A549 (cell line): ENCODE results near the gene TBX18. TPM values are rescaled to one million over a fixed set of nuclear protein-coding genes. Genes with fewer than 3 reads are reported as not detected.

Experiments
- ATAC-seq, 2 experiments: fragments of 200-7000 bp in 1 of 2; fragments of >200 bp in 1 of 2; cut with Nextera tagmentation in 1 of 2; cut with Tn5 transposase in 1 of 2; 3 replicates each; pipeline versions ENCODE4 v1.8.0 to v1.9.1; 2018 to 2020; ENCODE audit warnings: mild to moderate bottlenecking in 1 of 2, moderate library complexity in 1 of 2
- CTCF ChIA-PET: fragments of 300-600 bp; sonication (Branson Sonifier 250); formaldehyde crosslinking; extraction: SDS; loops from one replicate; lab custom pipeline; 2021; ENCODE audit warnings: antibody characterized with exemption, inconsistent platforms; lab: Yijun Ruan, JAX
- POLR2A ChIA-PET: fragments of 350-600 bp; formaldehyde crosslinking; extraction: SDS; loops from one replicate; lab custom pipeline; 2021; ENCODE audit warnings: antibody characterized with exemption, inconsistent platforms; lab: Yijun Ruan, JAX
- DNase-seq, 2 experiments: peaks; one replicate each; pipeline versions ENCODE4 v3.0.0 to v3.0.0-alpha.2; 2011 to 2016; ENCODE audit warnings: low read depth in 1 of 2, low spot score in 1 of 2
- FAIRE-seq: peaks from 2 replicates; lab custom pipeline; 2011; peaks lifted over from hg19 to GRCh38; lab: Jason Lieb, UNC
- H3K27ac ChIP-seq, 2 experiments: fragments of >200 bp; sonication (Bioruptor Twin); formaldehyde crosslinking; 3 replicates each; pipeline ENCODE4 v1.5.1; 2016 to 2017
- H3K4me1 ChIP-seq: fragments of >200 bp; sonication (Bioruptor Twin); formaldehyde crosslinking; 3 replicates; pipeline ENCODE4 v1.6.1; 2016
- H3K4me2 ChIP-seq: fragments of >200 bp; sonication (Bioruptor Twin); formaldehyde crosslinking; 3 replicates; pipeline ENCODE4 v1.6.1; 2016
- H3K4me3 ChIP-seq: fragments of >200 bp; sonication (Bioruptor Twin); formaldehyde crosslinking; 3 replicates; pipeline ENCODE4 v1.5.1; 2016
- H3K9me3 ChIP-seq: fragments of >200 bp; sonication (Bioruptor Twin); formaldehyde crosslinking; 3 replicates; pipeline ENCODE4 v1.6.1; 2016
- BCL3 ChIP-seq: fragments of >200 bp; sonication (Bioruptor Twin); formaldehyde crosslinking; IDR thresholded peaks from 3 replicates; pipeline ENCODE4 v1.6.1; 2016
- BHLHE40 ChIP-seq: IDR thresholded peaks from 2 replicates; pipeline ENCODE4 v1.6.1; 2012; ENCODE audit warnings: low read depth, low read length, inconsistent platforms
- CBX8 ChIP-seq: fragments of 200-600 bp; sonication (generic); IDR thresholded peaks from 2 replicates; pipeline ENCODE4 v1.6.1; 2016
- FOSL2 ChIP-seq, 2 experiments: fragments of 450-650 bp in 1 of 2; fragments of >200 bp in 1 of 2; sonication (Bioruptor Twin) in 1 of 2; formaldehyde crosslinking; IDR thresholded peaks; 2 replicates each; pipeline versions ENCODE4 v1.5.0 to v1.6.1; 2016 to 2020; ENCODE audit warnings: mild to moderate bottlenecking in 1 of 2, moderate library complexity in 1 of 2
- MAX ChIP-seq: IDR thresholded peaks from 2 replicates; pipeline ENCODE4 v1.6.1; 2012
- MAZ ChIP-seq: fragments of 150-350 bp; IDR thresholded peaks from 2 replicates; pipeline ENCODE4 v1.6.1; 2014; ENCODE audit warnings: antibody characterized with exemption, low read depth, low read length, borderline replicate concordance
- NFE2L2 ChIP-seq: fragments of 150-350 bp; conservative IDR thresholded peaks from 2 replicates; pipeline ENCODE4 v1.6.1; 2014; ENCODE audit warnings: low read length
- NPAS2 ChIP-seq: fragments of 250-450 bp; sonication (Bioruptor Pico); IDR thresholded peaks from 2 replicates; pipeline ENCODE4 v1.8.0; 2022; ENCODE audit warnings: mild to moderate bottlenecking, moderate library complexity, borderline replicate concordance
- NR3C1 ChIP-seq: fragments of >200 bp; sonication (Bioruptor Twin); formaldehyde crosslinking; IDR thresholded peaks from 3 replicates; pipeline ENCODE4 v1.6.1; 2017
- PHF8 ChIP-seq: fragments of 200-600 bp; sonication (generic); IDR thresholded peaks from 2 replicates; pipeline ENCODE4 v1.6.1; 2016; ENCODE audit warnings: low read depth, mild to moderate bottlenecking, antibody characterized with exemption, moderate library complexity, borderline replicate concordance
- POLR2A ChIP-seq: IDR thresholded peaks from 2 replicates; pipeline ENCODE4 v1.6.1; 2012; ENCODE audit warnings: mild to moderate bottlenecking, low read length
- ZC3H11A ChIP-seq: fragments of 450-650 bp; IDR thresholded peaks from 2 replicates; pipeline ENCODE4 v1.6.1; 2014; ENCODE audit warnings: antibody characterized with exemption, mild to moderate bottlenecking
- WGBS: methylation state at CpG from one replicate; pipeline ENCODE4 v1.1.6; 2017; ENCODE audit errors: missing lambda C conversion rate; 5-methylcytosine and 5-hydroxymethylcytosine counted together
- polyA plus RNA-seq, 4 experiments: library from polyadenylated mRNA; depleted of rRNA in 3 of 4; stranded (reverse); fragments of >200 nt; fragmentation: RNase III in 1 of 4; extraction: RNeasy Plus Mini Kit Qiagen cat#74134 plus additional on column Dnase treatment in 1 of 4; gene quantifications; 2 replicates in 3 of 4; 3 replicates in 1 of 4; pipeline ENCODE4 v1.2.3, GENCODE V29; 2011 to 2017
- TF ChIP-seq, protein P1 (sequence below): fragments of >200 bp; sonication (Bioruptor Twin); formaldehyde crosslinking; IDR thresholded peaks from 3 replicates; pipeline ENCODE4 v1.5.1; 2016

Gene TBX18
- polyA plus RNA-seq, 2 of the 4 experiments (the other 2 are of a cell fraction): 20.8 to 67.4 TPM

GRCh38 chr6:84768442-84769174 lies 4.2 kb upstream of the TBX18 start (continued):
- TF ChIP-seq FOSL2 (IDR thresholded peaks at IDR 0.05): no peak
- TF ChIP-seq FOSL2 (CRISPR knock-in tag; IDR thresholded peaks at IDR 0.05): peak; percentile 43; the same call in 1 of the 2 replicates

- TF ChIP-seq, protein P1, sequence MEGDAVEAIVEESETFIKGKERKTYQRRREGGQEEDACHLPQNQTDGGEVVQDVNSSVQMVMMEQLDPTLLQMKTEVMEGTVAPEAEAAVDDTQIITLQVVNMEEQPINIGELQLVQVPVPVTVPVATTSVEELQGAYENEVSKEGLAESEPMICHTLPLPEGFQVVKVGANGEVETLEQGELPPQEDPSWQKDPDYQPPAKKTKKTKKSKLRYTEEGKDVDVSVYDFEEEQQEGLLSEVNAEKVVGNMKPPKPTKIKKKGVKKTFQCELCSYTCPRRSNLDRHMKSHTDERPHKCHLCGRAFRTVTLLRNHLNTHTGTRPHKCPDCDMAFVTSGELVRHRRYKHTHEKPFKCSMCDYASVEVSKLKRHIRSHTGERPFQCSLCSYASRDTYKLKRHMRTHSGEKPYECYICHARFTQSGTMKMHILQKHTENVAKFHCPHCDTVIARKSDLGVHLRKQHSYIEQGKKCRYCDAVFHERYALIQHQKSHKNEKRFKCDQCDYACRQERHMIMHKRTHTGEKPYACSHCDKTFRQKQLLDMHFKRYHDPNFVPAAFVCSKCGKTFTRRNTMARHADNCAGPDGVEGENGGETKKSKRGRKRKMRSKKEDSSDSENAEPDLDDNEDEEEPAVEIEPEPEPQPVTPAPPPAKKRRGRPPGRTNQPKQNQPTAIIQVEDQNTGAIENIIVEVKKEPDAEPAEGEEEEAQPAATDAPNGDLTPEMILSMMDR: no peak
- TF ChIP-seq POLR2A: no peak
- no peak for TF ChIP-seq CBX8
- H3K4me1 ChIP-seq: peaks cover 5% of the 10 kb centered on the region; the same call in 2 of the 3 replicates
- H3K4me3 ChIP-seq: peak overlapping the region; percentile 55
- ChIA-PET POLR2A (no interaction called here), CTCF (interaction anchor here (1.3 to 2.0 kb wide), 2 partner anchors 11 to 29 kb away, joined by 3 to 6 read pairs; no protein-coding TSS in a partner anchor)
- DNase-seq (no peak), FAIRE-seq (no peak), ATAC-seq (no peak)
- 63% methylated on average over 14 of the region's 14 CpGs for WGBS
- H3K4me2 ChIP-seq: peak overlapping the region; percentile 79
- peak overlapping the region; percentile 73 to 83 for H3K27ac ChIP-seq
- H3K9me3 ChIP-seq: no peaks in the 10 kb centered on the region
Observed at GRCh38 chr6:84767526-84768201, 3.3 kb upstream of the TBX18 start.

DNA sequence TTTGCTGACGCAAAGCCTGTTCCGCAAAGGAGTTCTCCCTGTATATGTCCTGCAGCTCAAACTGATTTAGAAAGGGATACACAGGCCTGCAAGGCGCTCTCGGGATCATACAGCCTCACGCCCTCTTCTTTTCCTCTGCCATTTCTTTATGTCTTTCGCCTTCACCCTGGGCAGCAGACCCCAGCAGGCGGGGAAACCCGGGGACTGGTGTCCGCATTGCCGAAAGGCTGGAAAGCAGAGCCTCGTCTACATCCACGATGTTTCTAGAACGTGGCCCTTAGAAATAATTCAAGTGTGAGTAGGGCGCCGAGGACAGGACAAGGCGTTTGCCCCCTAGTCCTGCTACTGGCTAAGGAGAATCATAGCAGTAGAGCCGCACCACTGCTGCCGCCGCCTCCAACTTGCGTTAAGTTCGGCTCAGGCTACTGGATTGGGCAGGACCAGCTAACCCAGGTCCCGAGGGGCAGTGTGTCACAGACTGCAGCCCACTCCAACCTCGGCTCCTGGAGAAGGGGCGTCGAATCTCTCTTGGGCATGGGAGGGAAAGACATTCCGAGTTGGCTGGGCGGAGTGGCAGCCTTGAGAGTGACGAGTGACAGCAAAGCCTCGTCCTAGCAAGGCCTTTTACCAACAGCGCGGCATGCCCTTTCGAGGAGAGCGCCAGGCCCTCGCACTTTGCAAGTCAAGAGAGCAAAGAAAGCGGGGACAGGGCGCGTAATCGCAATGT lies 2.6 kb upstream of the TBX18 start:
- no peak for TF ChIP-seq NR3C1
- TF ChIP-seq MAX: 0 out of 2 replicates have a peak, but pooled peaks have one; percentile 21
- WGBS: 93% methylated on average over 35 of the region's 38 CpGs
- no peaks in the 10 kb centered on the region for H3K9me3 ChIP-seq
- peak overlapping the region; percentile 73 to 83; a peak in 4 of 6 replicates for H3K27ac ChIP-seq
- H3K4me2 ChIP-seq: peak overlapping the region; percentile 79
- peaks cover 5% of the 10 kb centered on the region; the same call in 2 of the 3 replicates for H3K4me1 ChIP-seq
- no peak overlapping the region for H3K4me3 ChIP-seq
- FAIRE-seq (no peak), DNase-seq (no peak), ATAC-seq (no peak)
- CTCF ChIA-PET: interaction anchor here (1.3 to 2.0 kb wide), 5 partner anchors 8 to 345 kb away, joined by 3 to 6 read pairs (median 5); no protein-coding TSS in a partner anchor
- POLR2A ChIA-PET: no interaction called here

DNA sequence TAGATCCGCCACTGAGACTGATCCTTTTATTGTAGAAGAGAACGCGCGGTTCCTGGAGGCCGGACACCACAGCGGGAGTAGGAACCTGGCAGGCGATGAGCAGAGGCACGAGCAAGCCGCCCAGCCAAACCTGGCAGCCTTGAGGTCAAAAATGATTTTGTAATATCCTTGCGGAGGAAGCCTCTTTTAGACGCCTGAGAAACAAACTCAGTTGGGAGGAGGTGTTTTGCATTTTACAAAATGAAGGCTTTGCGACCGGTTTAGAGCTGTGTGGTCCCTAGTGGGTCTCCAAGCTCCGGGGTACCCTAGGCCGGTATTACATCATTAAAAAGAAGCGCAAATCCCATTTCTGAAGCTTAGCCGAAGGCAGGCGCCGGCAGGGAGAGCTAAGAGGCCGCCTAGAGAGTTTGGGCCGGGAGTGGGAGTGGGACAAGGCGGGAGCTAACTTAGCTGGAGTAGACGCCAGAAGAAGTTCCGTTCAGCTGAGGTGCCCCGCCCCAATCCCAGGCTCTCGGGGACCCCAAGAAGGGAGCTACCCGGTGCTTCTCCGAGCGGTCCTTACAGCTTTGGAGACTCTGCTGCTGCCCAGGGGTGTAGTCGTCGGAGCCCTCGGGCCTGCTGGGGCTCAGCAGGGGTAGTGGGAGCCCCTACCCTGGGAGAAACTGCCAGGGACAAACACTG lies 1.9 kb upstream of the TBX18 start:
- POLR2A ChIA-PET: no interaction called here

More for the DNA sequence above, 1.9 kb upstream of the TBX18 start:
- ATAC-seq (no peak), DNase-seq (no peak)
- H3K27ac ChIP-seq: peak overlapping the region in 1 of 2 experiments; percentile 83; a peak in 1 of 6 replicates
- H3K9me3 ChIP-seq: no peaks in the 10 kb centered on the region
- no peak overlapping the region for H3K4me2 ChIP-seq
- no peak overlapping the region for H3K4me3 ChIP-seq
- peaks cover 5% of the 10 kb centered on the region for H3K4me1 ChIP-seq
- CTCF ChIA-PET: interaction anchor here (1.3 to 1.4 kb wide), 3 partner anchors 8 to 344 kb away, joined by 3 to 5 read pairs (median 5); no protein-coding TSS in a partner anchor
- TF ChIP-seq MAZ (no peak), NPAS2 (CRISPR knock-in tag) (no peak), POLR2A (no peak), BHLHE40 (no peak), ZC3H11A (no peak), PHF8 (no peak), NFE2L2 (no peak), BCL3 (no peak)
- TF ChIP-seq, all 56 proteins: peak for 0
- no peak for FAIRE-seq
- 97% methylated on average over 24 of the region's 32 CpGs for WGBS
